Inferior parietal cortex (tissue), 1 donor: ENCODE results near the gene SLIT3.
A peak's percentile ranks its signal among the peaks of the same experiment; 100 is the strongest.

Experiments
- DNase-seq: peaks from one replicate; pipeline ENCODE4 v3.0.0-alpha.2; 2016; ENCODE audit errors: extremely low spot score

The SLIT3 gene

GRCh38 chr5:168865968-168866367 lies 435.0 kb downstream of the SLIT3 start:
- no peak for DNase-seq

- DNase-seq = no peak
Measured at GRCh38 chr5:168863021-168863420, 437.9 kb downstream of the SLIT3 start.

- no peak for DNase-seq
Measured at GRCh38 chr5:168860503-168860902, 440.4 kb downstream of the SLIT3 start.

DNA sequence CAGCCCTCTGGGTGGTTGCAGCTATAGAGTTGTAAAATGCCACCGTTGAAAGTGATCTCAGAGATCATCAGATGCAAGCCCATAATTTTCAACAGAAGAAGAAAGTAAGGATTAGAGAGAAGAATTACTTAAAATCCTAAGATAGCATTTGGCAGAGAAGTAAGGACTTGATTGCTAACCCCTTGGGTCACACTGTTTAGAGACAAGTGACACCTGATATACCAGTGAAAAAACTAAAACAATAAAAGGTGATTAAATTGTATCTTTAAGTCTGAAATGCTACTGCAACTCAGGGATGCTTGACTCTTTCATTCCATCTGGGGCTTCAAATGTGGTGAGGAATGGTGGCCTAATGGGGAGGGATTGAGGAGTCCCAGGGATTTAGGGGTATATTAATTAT lies 440.9 kb downstream of the SLIT3 start:
- no peak for DNase-seq

- no peak for DNase-seq
Measured at GRCh38 chr5:168859471-168859870, 441.5 kb downstream of the SLIT3 start.

GRCh38 chr5:168858994-168859393 lies 441.9 kb downstream of the SLIT3 start:
- no peak for DNase-seq

DNA sequence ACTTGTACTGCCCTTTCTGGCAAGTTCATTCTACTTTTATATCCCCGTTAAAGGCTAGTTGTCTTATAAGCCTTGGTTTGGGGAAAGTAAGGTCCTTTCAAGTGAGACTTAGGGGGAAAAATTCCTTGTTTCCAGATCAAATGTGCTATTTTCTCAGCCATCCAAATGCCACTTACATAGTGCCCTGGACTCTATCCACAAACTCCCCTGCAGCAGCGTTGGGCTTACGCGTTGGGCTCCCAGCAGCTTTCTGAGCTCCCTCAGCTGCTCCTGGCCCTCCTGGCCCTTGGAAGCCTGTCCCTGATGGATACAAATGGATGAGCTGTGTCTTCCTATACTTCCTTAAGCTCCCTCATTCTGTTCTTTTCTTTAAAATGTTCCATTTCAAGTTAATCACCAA lies 442.6 kb downstream of the SLIT3 start:
- DNase-seq = no peak

DNA sequence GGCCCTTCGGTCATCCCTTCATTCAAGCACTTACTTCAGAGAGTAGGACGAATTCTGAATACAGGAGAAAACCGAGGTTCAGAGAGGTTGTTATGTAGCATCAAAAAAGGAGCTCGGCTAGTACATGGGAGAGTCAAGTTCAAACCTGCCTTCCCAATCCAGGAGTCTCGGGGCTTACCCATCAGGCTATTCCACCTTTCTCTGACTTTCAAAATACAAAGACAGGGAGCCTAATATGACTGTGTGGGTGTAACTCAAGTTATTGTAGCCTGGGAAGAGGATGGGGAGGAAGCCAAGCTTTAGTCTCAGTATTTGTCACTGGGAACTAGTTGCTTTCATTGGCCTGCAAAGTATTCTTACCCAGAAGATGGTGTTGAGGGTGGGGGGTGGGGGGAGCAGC lies 447.0 kb downstream of the SLIT3 start:
- no peak for DNase-seq

DNA sequence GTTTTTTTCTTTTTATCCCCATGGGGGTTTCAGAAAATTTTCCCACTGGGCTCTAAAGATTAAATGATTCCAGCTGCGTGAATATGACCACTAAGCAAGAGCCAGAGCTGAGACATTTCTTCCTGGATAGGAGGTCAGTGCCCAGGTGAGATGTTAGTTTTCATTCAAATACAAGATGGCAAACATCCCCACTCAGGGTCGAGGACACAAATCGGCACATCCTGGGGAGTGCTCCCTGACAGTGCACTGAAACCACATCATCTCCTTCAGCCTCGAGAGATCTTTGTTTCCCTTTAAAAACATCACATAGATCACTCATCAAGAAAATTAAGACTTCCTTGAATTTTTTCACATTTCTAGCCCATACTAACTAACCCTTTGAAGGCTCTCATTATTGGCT lies 448.6 kb downstream of the SLIT3 start:
- DNase-seq = no peak

- DNase-seq = peak; percentile 23
Measured at GRCh38 chr5:168851902-168852321, 449.0 kb downstream of the SLIT3 start.

- no peak for DNase-seq
Measured at GRCh38 chr5:168850683-168851082, 450.3 kb downstream of the SLIT3 start.

- DNase-seq = no peak
Measured at GRCh38 chr5:168848569-168848968, 452.4 kb downstream of the SLIT3 start.

DNA sequence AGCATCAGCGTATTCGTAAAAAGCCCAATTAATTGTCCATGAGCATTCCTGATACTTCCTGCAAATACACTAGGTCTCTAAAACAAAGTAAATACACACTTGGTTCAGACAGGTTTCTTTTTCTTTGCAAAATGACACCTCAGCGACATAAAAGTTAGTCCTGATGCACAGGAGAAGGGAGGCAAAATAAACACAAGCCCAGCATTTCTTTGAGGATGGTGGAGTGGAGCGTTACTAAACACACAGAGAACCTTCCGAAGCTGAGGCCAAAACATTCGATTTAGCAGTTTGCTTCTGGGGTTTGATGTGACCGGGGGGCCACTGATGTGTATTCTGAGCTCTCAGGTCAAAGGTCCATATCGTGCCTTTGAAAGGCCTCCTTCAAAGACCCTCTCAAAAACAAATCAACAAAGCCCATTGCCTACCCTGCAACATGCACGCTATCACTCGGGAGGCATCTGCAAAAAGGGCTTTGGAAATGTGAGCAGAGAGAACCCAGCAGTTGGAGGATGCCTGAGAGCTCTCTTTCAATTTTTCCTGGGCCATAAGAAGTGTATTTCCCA lies 453.3 kb downstream of the SLIT3 start:
- no peak for DNase-seq

DNA sequence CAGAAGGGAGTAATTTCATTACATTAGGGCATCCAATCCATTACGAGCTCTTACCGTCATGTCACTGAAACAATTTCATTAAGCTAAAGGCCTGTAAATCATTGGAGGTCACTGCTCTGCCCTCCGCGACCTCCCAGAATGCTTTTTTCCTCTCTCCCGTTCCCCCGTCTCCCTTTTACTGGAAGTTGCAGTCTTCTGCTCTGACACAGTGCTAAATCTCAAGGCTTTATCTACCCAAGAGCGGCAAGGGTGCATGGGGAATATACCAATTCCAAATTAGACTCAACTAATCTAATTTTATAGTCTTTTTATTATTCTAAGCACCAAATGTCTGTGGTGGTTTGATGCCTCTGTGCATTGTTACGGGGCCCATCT lies 456.0 kb downstream of the SLIT3 start:
- no peak for DNase-seq

GRCh38 chr5:168844016-168844921 lies 456.7 kb downstream of the SLIT3 start:
- DNase-seq = no peak

- no peak for DNase-seq
Measured at GRCh38 chr5:168843277-168844015, 457.5 kb downstream of the SLIT3 start.

DNA sequence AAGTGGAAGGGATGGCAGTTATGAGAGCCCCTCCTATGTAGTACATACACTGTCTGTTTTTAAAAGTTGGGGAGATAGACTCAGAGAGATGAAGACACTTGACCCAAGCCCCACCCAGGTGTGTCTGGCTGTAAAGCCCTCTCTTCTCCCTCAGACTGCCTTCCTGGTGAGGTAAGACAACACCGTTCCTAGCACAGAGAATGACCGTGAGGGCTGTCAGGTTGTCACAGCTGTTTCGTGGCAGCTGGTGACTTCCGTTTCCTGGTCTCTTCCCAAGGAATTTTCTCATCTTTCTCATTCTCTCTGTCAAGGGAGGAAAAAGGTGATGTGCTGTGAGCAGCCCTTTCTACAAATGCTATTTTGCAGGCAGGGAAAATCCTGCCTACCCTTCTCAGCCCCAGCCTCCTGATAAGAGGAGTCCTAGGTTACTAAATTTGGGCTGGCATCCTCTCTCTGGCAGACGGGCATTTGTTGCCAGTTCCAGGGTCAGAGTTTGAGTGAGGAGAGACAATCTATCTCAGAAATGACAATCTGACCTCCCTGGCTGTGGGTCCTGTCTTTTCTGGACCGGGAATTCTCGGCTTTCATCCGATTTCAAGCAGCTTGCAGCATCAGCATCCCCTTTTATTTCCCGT lies 458.3 kb downstream of the SLIT3 start:
- no peak for DNase-seq

- no peak for DNase-seq
Measured at GRCh38 chr5:168837852-168838251, 463.1 kb downstream of the SLIT3 start.

GRCh38 chr5:168836603-168837231 lies 464.2 kb downstream of the SLIT3 start:
- DNase-seq = no peak

DNA sequence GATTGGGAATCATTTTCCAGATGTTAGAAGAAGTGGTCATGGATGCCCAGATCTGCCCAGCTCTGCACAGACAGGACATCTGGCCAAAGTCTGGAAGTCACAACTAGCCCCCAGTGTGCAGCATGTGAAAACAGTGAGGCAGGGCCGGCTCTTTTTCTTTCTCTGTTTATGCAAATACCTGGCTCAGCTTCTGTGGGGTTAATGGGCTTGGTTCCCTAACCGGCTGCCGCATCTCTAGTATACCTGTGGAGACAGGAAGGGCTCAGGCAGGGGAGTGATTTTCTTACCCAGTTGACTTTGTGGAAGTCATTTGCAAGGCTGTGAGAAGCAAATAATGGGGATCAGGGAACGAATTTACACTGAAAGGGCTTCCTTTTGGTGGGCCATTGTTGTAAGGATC lies 467.0 kb downstream of the SLIT3 start:
- DNase-seq = no peak

DNA sequence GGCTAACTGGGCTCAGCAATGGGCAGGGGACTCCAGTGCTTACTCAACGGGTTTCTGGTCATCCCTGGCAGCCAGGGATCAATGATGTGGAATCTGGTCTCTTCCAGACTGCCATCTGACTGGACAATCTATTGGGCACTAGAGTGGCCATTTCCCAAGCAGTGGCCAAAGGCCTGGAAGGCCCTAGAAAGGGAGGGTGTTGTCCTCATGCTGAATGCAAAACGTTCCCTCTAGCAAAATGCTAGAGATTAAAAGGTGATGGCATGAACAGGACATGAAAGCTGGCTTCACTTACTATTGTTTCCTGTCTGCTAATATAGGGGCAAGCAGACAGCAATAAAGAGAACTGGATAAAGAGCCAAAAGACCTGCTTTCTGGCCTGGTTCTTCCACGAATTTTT lies 467.6 kb downstream of the SLIT3 start:
- no peak for DNase-seq

DNA sequence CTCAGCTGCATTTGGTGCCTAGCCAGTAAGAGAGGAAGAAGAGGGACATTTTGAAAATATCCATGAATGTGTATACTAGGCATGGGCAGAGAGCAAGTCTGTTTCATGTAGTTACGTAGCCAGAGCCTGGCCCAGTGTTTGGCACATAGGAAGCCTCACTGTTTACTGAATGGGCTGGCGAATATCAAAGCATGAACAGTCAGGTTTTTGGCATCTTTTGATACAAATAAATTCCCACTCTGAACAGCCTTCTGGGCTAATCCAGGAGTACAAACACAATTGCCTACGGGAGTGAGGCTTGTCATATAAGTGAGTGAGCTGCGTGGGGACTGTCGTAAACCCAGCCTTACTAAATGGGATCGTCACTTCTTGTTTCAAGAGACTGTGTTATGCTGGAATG lies 468.6 kb downstream of the SLIT3 start:
- no peak for DNase-seq
